ENCODE results near the gene TARDBP.

DNA sequence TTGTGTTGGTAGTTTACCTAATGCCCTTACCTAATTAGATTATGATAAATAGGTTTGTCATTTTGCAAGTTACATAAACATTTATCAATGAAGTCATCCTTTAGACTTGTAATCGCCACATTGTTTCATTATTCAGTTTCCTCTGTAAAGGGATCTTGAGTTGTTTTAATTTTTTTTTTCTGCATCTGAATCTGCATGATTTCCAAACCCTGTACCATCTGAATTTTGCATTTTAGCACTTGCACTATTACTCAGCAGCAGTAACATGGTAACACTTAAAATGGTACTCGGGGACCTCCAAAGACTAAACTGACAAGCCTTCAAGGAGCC, 12.4 kb downstream of the TARDBP start:
- TF ChIP-seq, protein P1, sequence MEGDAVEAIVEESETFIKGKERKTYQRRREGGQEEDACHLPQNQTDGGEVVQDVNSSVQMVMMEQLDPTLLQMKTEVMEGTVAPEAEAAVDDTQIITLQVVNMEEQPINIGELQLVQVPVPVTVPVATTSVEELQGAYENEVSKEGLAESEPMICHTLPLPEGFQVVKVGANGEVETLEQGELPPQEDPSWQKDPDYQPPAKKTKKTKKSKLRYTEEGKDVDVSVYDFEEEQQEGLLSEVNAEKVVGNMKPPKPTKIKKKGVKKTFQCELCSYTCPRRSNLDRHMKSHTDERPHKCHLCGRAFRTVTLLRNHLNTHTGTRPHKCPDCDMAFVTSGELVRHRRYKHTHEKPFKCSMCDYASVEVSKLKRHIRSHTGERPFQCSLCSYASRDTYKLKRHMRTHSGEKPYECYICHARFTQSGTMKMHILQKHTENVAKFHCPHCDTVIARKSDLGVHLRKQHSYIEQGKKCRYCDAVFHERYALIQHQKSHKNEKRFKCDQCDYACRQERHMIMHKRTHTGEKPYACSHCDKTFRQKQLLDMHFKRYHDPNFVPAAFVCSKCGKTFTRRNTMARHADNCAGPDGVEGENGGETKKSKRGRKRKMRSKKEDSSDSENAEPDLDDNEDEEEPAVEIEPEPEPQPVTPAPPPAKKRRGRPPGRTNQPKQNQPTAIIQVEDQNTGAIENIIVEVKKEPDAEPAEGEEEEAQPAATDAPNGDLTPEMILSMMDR (IDR thresholded peaks at IDR 0.05), result no peak
- TF ChIP-seq POLR2A (IDR thresholded peaks at IDR 0.05), result no peak
